GM21723 (cell line): ENCODE data around the gene STAU1.
"Not testable (repeated sequence)": the region's sequence is repeated elsewhere in the genome, so short reads cannot be mapped to it uniquely, and the experiment has no call there.

ENCODE experiments used
- ATAC-seq: cut with Tn5 transposase; IDR thresholded peaks from one replicate; pipeline ENCODE4 v1.9.1; 2021; ENCODE audit warnings: mild to moderate bottlenecking, moderate library complexity; ENCODE audit not compliant: unreplicated experiment

STAU1 gene

GRCh38 chr20:49123982-49124381, 64.2 kb downstream of the STAU1 start:
- ATAC-seq, result no peak

- ATAC-seq, result no peak
These were observed 65.2 kb downstream of the STAU1 start for GRCh38 chr20:49122920-49123319.

- ATAC-seq, result no peak
These were observed 68.1 kb downstream of the STAU1 start for GRCh38 chr20:49119988-49120387.

- no peak for ATAC-seq
These were observed 69.8 kb downstream of the STAU1 start for GRCh38 chr20:49118307-49118706.

GRCh38 chr20:49115564-49115963, 72.6 kb downstream of the STAU1 start:
- ATAC-seq, result no peak

- ATAC-seq, result no peak
These were observed 75.4 kb downstream of the STAU1 start for GRCh38 chr20:49112596-49113274.

- ATAC-seq, result no peak
These were observed 77.1 kb downstream of the STAU1 start for GRCh38 chr20:49110767-49111694.

GRCh38 chr20:49106328-49106727, 81.8 kb downstream of the STAU1 start:
- no peak for ATAC-seq

- ATAC-seq, result not testable (repeated sequence)
These were observed 83.1 kb downstream of the STAU1 start for GRCh38 chr20:49104979-49105547.

- ATAC-seq, result no peak
These were observed 83.8 kb downstream of the STAU1 start for GRCh38 chr20:49104365-49104648.

- ATAC-seq, result no peak
These were observed 84.3 kb downstream of the STAU1 start for GRCh38 chr20:49103647-49104364.

- no peak for ATAC-seq
These were observed 85.1 kb downstream of the STAU1 start for GRCh38 chr20:49103019-49103418.

GRCh38 chr20:49100972-49101371, 87.2 kb downstream of the STAU1 start:
- no peak for ATAC-seq

- ATAC-seq, result not testable (repeated sequence)
These were observed 87.8 kb downstream of the STAU1 start for GRCh38 chr20:49100292-49100691.

- ATAC-seq, result no peak
These were observed 89.1 kb downstream of the STAU1 start for GRCh38 chr20:49099011-49099410.

GRCh38 chr20:49098136-49098535, 90.0 kb downstream of the STAU1 start:
- ATAC-seq, result no peak

GRCh38 chr20:49097159-49097558, 91.0 kb downstream of the STAU1 start:
- ATAC-seq, result no peak

GRCh38 chr20:49096203-49096730, 91.9 kb downstream of the STAU1 start:
- ATAC-seq, result no peak

GRCh38 chr20:49091762-49092161, 96.4 kb downstream of the STAU1 start:
- no peak for ATAC-seq

GRCh38 chr20:49091104-49091503, 97.0 kb downstream of the STAU1 start:
- no peak for ATAC-seq

GRCh38 chr20:49082295-49082694, 105.8 kb downstream of the STAU1 start:
- not testable (repeated sequence) for ATAC-seq
